ENCODE results near the gene KANSL1.
A peak's percentile ranks its signal among the peaks of the same experiment; 100 is the strongest.

Gene KANSL1

GRCh38 chr17:46064460-46064859 is 128.8 kb downstream of the KANSL1 start:
- DNase-seq: no peak

GRCh38 chr17:46063241-46063640 is 130.0 kb downstream of the KANSL1 start:
- DNase-seq: no peak

GRCh38 chr17:46061435-46061834 is 131.8 kb downstream of the KANSL1 start:
- no peak for DNase-seq

- DNase-seq: no peak
These were observed 132.8 kb downstream of the KANSL1 start for GRCh38 chr17:46060461-46060860.

- DNase-seq: no peak
These were observed 133.7 kb downstream of the KANSL1 start for GRCh38 chr17:46059486-46059885.

GRCh38 chr17:46057366-46057765 is 135.9 kb downstream of the KANSL1 start:
- DNase-seq: no peak

- DNase-seq: no peak
These were observed 136.4 kb downstream of the KANSL1 start for GRCh38 chr17:46056800-46057304.

- DNase-seq: no peak
These were observed 139.2 kb downstream of the KANSL1 start for GRCh38 chr17:46053911-46054534.

- no peak for DNase-seq
These were observed 143.6 kb downstream of the KANSL1 start for GRCh38 chr17:46049656-46050055.

- DNase-seq: no peak
These were observed 145.4 kb downstream of the KANSL1 start for GRCh38 chr17:46047856-46048255.

- no peak for DNase-seq
These were observed 145.8 kb downstream of the KANSL1 start for GRCh38 chr17:46047398-46047797.

GRCh38 chr17:46046957-46047356 is 146.3 kb downstream of the KANSL1 start:
- no peak for DNase-seq

GRCh38 chr17:46045639-46046038 is 147.6 kb downstream of the KANSL1 start:
- no peak for DNase-seq

GRCh38 chr17:46044989-46045388 is 148.2 kb downstream of the KANSL1 start:
- no peak for DNase-seq

GRCh38 chr17:46044286-46044928 is 148.8 kb downstream of the KANSL1 start:
- DNase-seq: peak; percentile 39 to 48

GRCh38 chr17:46043606-46044005 is 149.6 kb downstream of the KANSL1 start:
- DNase-seq: no peak

GRCh38 chr17:46042925-46043324 is 150.3 kb downstream of the KANSL1 start:
- DNase-seq: no peak

- no peak for DNase-seq
These were observed 151.0 kb downstream of the KANSL1 start for GRCh38 chr17:46042246-46042645.

- no peak for DNase-seq
These were observed 153.5 kb downstream of the KANSL1 start for GRCh38 chr17:46039592-46040186.

- no peak for DNase-seq
These were observed 154.3 kb downstream of the KANSL1 start for GRCh38 chr17:46038937-46039336.

- no peak for DNase-seq
These were observed 154.8 kb downstream of the KANSL1 start for GRCh38 chr17:46038414-46038813.

- DNase-seq: no peak
These were observed 155.4 kb downstream of the KANSL1 start for GRCh38 chr17:46037722-46038255.

GRCh38 chr17:46036491-46036890 is 156.7 kb downstream of the KANSL1 start:
- no peak for DNase-seq
